WTC11 (cell line): ENCODE data around the gene CTBP1. TPM values are rescaled to one million over a fixed set of nuclear protein-coding genes. Genes with fewer than 3 reads are reported as not detected.

Experiments
- ATAC-seq: fragments of 200-7000 bp; cut with Tn5 transposase; 2 replicates; pipeline ENCODE4 v1.10.0; 2021; ENCODE audit warnings: mild to moderate bottlenecking, moderate library complexity
- CTCF ChIA-PET: fragments of 300-600 bp; sonication (Branson Sonifier 250); formaldehyde crosslinking; loops from one replicate; lab custom pipeline; 2021; ENCODE audit warnings: antibody characterized with exemption; lab: Charles Lee
- POLR2A ChIA-PET: fragments of 350-600 bp; sonication (Branson Sonifier 250); formaldehyde crosslinking; loops from one replicate; lab custom pipeline; 2021; ENCODE audit warnings: antibody characterized with exemption; lab: Charles Lee
- DNase-seq: peaks from one replicate; pipeline ENCODE4 v3.0.0; 2021; ENCODE audit warnings: low spot score
- H3K27ac Mint-ChIP-seq: 2 replicates; pipeline ENCODE4 v1.8.0; 2021; ENCODE audit warnings: mixed read lengths
- H3K27me3 Mint-ChIP-seq: 2 replicates; pipeline ENCODE4 v1.8.0; 2021; ENCODE audit warnings: low read depth, mild to moderate bottlenecking, moderate library complexity, mixed read lengths
- H3K36me3 Mint-ChIP-seq: 2 replicates; pipeline ENCODE4 v1.8.0; 2021; ENCODE audit warnings: mixed read lengths
- H3K4me1 Mint-ChIP-seq: 2 replicates; pipeline ENCODE4 v1.8.0; 2022; ENCODE audit warnings: mixed read lengths
- H3K4me3 Mint-ChIP-seq: 2 replicates; pipeline ENCODE4 v1.8.0; 2021; ENCODE audit warnings: mild to moderate bottlenecking, moderate library complexity, mixed read lengths
- H3K9me3 Mint-ChIP-seq: 2 replicates; pipeline ENCODE4 v1.8.0; 2021; ENCODE audit warnings: mixed read lengths
- ATF2 ChIP-seq: sonication (generic); formaldehyde crosslinking; IDR thresholded peaks from 2 replicates; pipeline ENCODE4 v1.8.1; 2022; ENCODE audit warnings: low read depth, missing genetic modification reagents, borderline replicate concordance
- CREB1 ChIP-seq: sonication (generic); formaldehyde crosslinking; IDR thresholded peaks from 2 replicates; pipeline ENCODE4 v1.8.0; 2023; ENCODE audit warnings: mild to moderate bottlenecking, missing genetic modification reagents
- ESRRA ChIP-seq: sonication (generic); formaldehyde crosslinking; IDR thresholded peaks from 2 replicates; pipeline ENCODE4 v1.8.1; 2022; ENCODE audit warnings: mild to moderate bottlenecking, missing genetic modification reagents, borderline replicate concordance
- FOXK1 ChIP-seq: sonication (generic); formaldehyde crosslinking; IDR thresholded peaks from 2 replicates; pipeline ENCODE4 v1.8.0; 2022; ENCODE audit warnings: mild to moderate bottlenecking, moderate library complexity, missing genetic modification reagents
- GABPB1 ChIP-seq: sonication (generic); formaldehyde crosslinking; IDR thresholded peaks from 2 replicates; pipeline ENCODE4 v1.8.1; 2023; ENCODE audit warnings: mild to moderate bottlenecking, missing genetic modification reagents
- GRHL2 ChIP-seq: fragments of 250-450 bp; sonication (Bioruptor Pico); IDR thresholded peaks from 2 replicates; pipeline ENCODE4 v1.8.0; 2022; ENCODE audit warnings: mild to moderate bottlenecking, moderate library complexity; ENCODE audit not compliant: insufficient replicate concordance, severe bottlenecking
- GTF2I ChIP-seq: fragments of 250-450 bp; sonication (Bioruptor Pico); conservative IDR thresholded peaks from 2 replicates; pipeline ENCODE4 v1.4.0; 2021; ENCODE audit warnings: mild to moderate bottlenecking
- HMGA2 ChIP-seq: fragments of 250-450 bp; sonication (Bioruptor Pico); IDR thresholded peaks from 2 replicates; pipeline ENCODE4 v1.4.0; 2021; ENCODE audit warnings: mild to moderate bottlenecking, moderate library complexity
- NFE2L1 ChIP-seq: sonication (generic); formaldehyde crosslinking; IDR thresholded peaks from 2 replicates; pipeline ENCODE4 v1.8.1; 2023; ENCODE audit warnings: missing genetic modification reagents
- NR1H2 ChIP-seq: sonication (generic); formaldehyde crosslinking; IDR thresholded peaks from 2 replicates; pipeline ENCODE4 v1.9.0; 2021; ENCODE audit warnings: mild to moderate bottlenecking, moderate library complexity, missing genetic modification reagents
- NR2C2 ChIP-seq: sonication (generic); formaldehyde crosslinking; IDR thresholded peaks from 2 replicates; pipeline ENCODE4 v1.8.0; 2022; ENCODE audit warnings: mild to moderate bottlenecking, missing genetic modification reagents
- RORB ChIP-seq: fragments of 250-450 bp; sonication (Bioruptor Pico); IDR thresholded peaks from 2 replicates; pipeline ENCODE4 v1.9.0; 2021; ENCODE audit warnings: mild to moderate bottlenecking
- SP1 ChIP-seq: sonication (generic); formaldehyde crosslinking; conservative IDR thresholded peaks from 2 replicates; pipeline ENCODE4 v1.8.1; 2022; ENCODE audit warnings: missing genetic modification reagents
- ZBTB21 ChIP-seq: sonication (generic); formaldehyde crosslinking; IDR thresholded peaks from 2 replicates; pipeline ENCODE4 v1.8.1; 2023; ENCODE audit warnings: mild to moderate bottlenecking, missing genetic modification reagents, borderline replicate concordance
- ZBTB43 ChIP-seq: sonication (generic); formaldehyde crosslinking; IDR thresholded peaks from 2 replicates; pipeline ENCODE4 v1.8.1; 2023; ENCODE audit warnings: mild to moderate bottlenecking, missing genetic modification reagents
- ZNF317 ChIP-seq: sonication (generic); formaldehyde crosslinking; IDR thresholded peaks from 2 replicates; pipeline ENCODE4 v1.8.1; 2023; ENCODE audit warnings: low read depth, mild to moderate bottlenecking, moderate library complexity, missing genetic modification reagents, borderline replicate concordance
- total RNA-seq: library from RNA; stranded (reverse); gene quantifications from 3 replicates; pipeline ENCODE4 v1.2.3, GENCODE V29; 2021
- TF ChIP-seq, protein P1 (sequence below): sonication (generic); formaldehyde crosslinking; IDR thresholded peaks from 2 replicates; pipeline ENCODE4 v1.8.1; 2022; ENCODE audit warnings: mild to moderate bottlenecking, missing genetic modification reagents, moderate library complexity, borderline replicate concordance
- TF ChIP-seq, protein P2 (sequence below): sonication (generic); formaldehyde crosslinking; IDR thresholded peaks from 2 replicates; pipeline ENCODE4 v1.8.1; 2023; ENCODE audit warnings: mild to moderate bottlenecking, missing genetic modification reagents, borderline replicate concordance
- TF ChIP-seq, protein P3 (sequence below): fragments of 250-450 bp; sonication (Bioruptor Pico); IDR thresholded peaks from 2 replicates; pipeline ENCODE4 v1.9.0; 2021; ENCODE audit warnings: mild to moderate bottlenecking, borderline replicate concordance
- TF ChIP-seq, protein P4 (sequence below): fragments of 200-600 bp; IDR thresholded peaks from 2 replicates; pipeline ENCODE4 v1.8.0; 2022; ENCODE audit warnings: antibody characterized with exemption

Gene CTBP1
- total RNA-seq, 1 experiment from 2014 or later, result 143 TPM

DNA sequence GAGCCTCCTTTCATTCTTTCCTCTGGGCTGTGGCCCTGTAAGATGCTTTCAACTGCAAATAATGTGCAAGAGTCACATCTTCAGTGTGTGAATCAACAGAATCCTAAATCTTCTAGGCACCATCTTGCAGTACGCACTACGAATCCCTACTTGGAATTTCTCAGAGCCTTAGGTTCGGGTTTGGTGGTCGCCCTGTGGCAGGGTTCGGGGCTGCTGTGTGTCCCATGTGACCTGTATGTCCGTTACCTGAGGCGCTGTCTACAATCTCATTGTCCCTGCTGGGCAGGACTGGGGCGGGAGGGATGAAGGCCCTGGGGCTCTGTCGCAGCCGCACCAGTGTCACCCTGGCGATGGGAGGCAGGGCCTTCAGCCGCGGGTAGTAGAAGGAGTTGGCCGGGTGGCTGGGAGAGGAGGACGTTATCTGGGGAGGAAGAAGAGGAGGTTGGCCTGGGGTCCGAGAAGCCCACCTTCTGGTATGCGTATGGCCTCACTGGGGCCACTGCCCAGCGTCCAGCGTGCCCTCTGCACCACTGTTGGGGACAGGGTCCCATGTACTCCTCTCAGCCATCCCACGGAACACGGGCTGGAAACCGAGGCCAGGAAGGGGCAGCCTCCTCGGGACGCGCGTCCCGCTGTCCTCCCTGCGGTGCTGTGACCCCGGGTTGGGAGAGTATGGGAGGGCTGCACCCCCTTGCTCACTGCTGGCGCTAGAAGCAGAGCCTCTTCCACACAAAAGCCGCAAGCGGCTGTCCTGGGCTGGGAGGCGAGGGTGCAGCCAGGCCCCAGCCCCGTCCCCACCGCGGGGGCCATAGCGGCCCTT is 78.6 kb downstream of the CTBP1 start:
- no peak for ATAC-seq
- Mint-ChIP-seq H3K27ac (no peak overlapping the region), H3K9me3 (no peaks in the 10 kb centered on the region)
- no peak for TF ChIP-seq CREB1 (CRISPR knock-in tag)
- TF ChIP-seq SP1 (CRISPR knock-in tag), result no peak
- no peak for TF ChIP-seq GTF2I (CRISPR knock-in tag)
- TF ChIP-seq ZNF317 (CRISPR knock-in tag), result no peak
- no peak for TF ChIP-seq ESRRA (CRISPR knock-in tag)
- TF ChIP-seq NR2C2 (CRISPR knock-in tag), result no peak
- TF ChIP-seq, protein P1, sequence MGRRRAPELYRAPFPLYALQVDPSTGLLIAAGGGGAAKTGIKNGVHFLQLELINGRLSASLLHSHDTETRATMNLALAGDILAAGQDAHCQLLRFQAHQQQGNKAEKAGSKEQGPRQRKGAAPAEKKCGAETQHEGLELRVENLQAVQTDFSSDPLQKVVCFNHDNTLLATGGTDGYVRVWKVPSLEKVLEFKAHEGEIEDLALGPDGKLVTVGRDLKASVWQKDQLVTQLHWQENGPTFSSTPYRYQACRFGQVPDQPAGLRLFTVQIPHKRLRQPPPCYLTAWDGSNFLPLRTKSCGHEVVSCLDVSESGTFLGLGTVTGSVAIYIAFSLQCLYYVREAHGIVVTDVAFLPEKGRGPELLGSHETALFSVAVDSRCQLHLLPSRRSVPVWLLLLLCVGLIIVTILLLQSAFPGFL (CRISPR knock-in tag), result no peak
- TF ChIP-seq, protein P2, sequence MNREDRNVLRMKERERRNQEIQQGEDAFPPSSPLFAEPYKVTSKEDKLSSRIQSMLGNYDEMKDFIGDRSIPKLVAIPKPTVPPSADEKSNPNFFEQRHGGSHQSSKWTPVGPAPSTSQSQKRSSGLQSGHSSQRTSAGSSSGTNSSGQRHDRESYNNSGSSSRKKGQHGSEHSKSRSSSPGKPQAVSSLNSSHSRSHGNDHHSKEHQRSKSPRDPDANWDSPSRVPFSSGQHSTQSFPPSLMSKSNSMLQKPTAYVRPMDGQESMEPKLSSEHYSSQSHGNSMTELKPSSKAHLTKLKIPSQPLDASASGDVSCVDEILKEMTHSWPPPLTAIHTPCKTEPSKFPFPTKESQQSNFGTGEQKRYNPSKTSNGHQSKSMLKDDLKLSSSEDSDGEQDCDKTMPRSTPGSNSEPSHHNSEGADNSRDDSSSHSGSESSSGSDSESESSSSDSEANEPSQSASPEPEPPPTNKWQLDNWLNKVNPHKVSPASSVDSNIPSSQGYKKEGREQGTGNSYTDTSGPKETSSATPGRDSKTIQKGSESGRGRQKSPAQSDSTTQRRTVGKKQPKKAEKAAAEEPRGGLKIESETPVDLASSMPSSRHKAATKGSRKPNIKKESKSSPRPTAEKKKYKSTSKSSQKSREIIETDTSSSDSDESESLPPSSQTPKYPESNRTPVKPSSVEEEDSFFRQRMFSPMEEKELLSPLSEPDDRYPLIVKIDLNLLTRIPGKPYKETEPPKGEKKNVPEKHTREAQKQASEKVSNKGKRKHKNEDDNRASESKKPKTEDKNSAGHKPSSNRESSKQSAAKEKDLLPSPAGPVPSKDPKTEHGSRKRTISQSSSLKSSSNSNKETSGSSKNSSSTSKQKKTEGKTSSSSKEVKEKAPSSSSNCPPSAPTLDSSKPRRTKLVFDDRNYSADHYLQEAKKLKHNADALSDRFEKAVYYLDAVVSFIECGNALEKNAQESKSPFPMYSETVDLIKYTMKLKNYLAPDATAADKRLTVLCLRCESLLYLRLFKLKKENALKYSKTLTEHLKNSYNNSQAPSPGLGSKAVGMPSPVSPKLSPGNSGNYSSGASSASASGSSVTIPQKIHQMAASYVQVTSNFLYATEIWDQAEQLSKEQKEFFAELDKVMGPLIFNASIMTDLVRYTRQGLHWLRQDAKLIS (CRISPR knock-in tag), result no peak
- no peak for TF ChIP-seq ZBTB21 (CRISPR knock-in tag)
- TF ChIP-seq GRHL2, result no peak
- no peak for TF ChIP-seq NFE2L1
- TF ChIP-seq, all 79 proteins: peak for 0
- Mint-ChIP-seq H3K4me1 (peaks cover 2% of the 10 kb centered on the region; the same call in 1 of the 2 replicates), H3K4me3 (peak overlapping the region; percentile 27), H3K36me3 (no peaks in the 10 kb centered on the region), H3K27me3 (peaks cover 85% of the 10 kb centered on the region)
- CTCF ChIA-PET, result interaction anchor here (1.0 to 1.9 kb wide), 2 partner anchors 39 to 116 kb away, joined by 5 to 6 read pairs; no protein-coding TSS in a partner anchor
- POLR2A ChIA-PET, result interaction anchor here (0.7 kb wide), 1 partner anchor 10 kb away, joined by 3 read pairs; no protein-coding TSS in a partner anchor
- no peak for DNase-seq

DNA sequence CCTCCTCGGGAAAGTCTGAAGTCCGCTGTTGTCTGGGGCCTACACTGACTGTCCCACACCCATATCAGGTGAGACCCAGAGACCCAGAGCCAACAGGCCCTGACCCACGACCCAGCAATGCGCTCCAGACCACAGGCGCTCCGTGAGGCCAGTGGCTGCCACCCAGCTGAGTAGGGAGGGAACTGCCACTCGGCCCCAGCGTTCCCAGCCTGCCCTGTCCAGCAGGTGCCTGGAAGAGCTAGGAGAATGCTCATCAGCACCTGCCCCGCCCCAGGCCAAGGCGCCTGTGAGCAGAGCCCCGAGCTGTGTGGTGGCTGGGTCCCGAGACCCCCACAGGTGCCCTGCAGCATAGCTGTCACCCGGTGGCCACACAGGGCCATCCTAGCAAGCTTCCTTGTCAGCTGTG is 79.2 kb downstream of the CTBP1 start:
- H3K27ac Mint-ChIP-seq, result no peak overlapping the region
- peaks cover 4% of the 10 kb centered on the region; the same call in 1 of the 2 replicates for H3K9me3 Mint-ChIP-seq
- peaks cover 87% of the 10 kb centered on the region for H3K27me3 Mint-ChIP-seq
- ATAC-seq (no peak), DNase-seq (no peak)
- POLR2A ChIA-PET, result no interaction called here
- no peaks in the 10 kb centered on the region for H3K36me3 Mint-ChIP-seq
- CTCF ChIA-PET, result no interaction called here
- H3K4me3 Mint-ChIP-seq, result no peak overlapping the region
- H3K4me1 Mint-ChIP-seq, result peaks cover 2% of the 10 kb centered on the region; the same call in 1 of the 2 replicates
- TF ChIP-seq FOXK1, result no peak
- no peak for TF ChIP-seq RORB (CRISPR knock-in tag)
- no peak for TF ChIP-seq ZBTB43 (CRISPR knock-in tag)
- no peak for TF ChIP-seq ZBTB21 (CRISPR knock-in tag)
- no peak for TF ChIP-seq HMGA2
- TF ChIP-seq GABPB1, result no peak
- no peak for TF ChIP-seq ZNF317 (CRISPR knock-in tag)
- TF ChIP-seq, protein P3, sequence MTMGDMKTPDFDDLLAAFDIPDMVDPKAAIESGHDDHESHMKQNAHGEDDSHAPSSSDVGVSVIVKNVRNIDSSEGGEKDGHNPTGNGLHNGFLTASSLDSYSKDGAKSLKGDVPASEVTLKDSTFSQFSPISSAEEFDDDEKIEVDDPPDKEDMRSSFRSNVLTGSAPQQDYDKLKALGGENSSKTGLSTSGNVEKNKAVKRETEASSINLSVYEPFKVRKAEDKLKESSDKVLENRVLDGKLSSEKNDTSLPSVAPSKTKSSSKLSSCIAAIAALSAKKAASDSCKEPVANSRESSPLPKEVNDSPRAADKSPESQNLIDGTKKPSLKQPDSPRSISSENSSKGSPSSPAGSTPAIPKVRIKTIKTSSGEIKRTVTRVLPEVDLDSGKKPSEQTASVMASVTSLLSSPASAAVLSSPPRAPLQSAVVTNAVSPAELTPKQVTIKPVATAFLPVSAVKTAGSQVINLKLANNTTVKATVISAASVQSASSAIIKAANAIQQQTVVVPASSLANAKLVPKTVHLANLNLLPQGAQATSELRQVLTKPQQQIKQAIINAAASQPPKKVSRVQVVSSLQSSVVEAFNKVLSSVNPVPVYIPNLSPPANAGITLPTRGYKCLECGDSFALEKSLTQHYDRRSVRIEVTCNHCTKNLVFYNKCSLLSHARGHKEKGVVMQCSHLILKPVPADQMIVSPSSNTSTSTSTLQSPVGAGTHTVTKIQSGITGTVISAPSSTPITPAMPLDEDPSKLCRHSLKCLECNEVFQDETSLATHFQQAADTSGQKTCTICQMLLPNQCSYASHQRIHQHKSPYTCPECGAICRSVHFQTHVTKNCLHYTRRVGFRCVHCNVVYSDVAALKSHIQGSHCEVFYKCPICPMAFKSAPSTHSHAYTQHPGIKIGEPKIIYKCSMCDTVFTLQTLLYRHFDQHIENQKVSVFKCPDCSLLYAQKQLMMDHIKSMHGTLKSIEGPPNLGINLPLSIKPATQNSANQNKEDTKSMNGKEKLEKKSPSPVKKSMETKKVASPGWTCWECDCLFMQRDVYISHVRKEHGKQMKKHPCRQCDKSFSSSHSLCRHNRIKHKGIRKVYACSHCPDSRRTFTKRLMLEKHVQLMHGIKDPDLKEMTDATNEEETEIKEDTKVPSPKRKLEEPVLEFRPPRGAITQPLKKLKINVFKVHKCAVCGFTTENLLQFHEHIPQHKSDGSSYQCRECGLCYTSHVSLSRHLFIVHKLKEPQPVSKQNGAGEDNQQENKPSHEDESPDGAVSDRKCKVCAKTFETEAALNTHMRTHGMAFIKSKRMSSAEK (CRISPR knock-in tag), result no peak
- no peak for TF ChIP-seq ATF2 (CRISPR knock-in tag)
- TF ChIP-seq NR1H2 (CRISPR knock-in tag), result no peak
- TF ChIP-seq, protein P4, sequence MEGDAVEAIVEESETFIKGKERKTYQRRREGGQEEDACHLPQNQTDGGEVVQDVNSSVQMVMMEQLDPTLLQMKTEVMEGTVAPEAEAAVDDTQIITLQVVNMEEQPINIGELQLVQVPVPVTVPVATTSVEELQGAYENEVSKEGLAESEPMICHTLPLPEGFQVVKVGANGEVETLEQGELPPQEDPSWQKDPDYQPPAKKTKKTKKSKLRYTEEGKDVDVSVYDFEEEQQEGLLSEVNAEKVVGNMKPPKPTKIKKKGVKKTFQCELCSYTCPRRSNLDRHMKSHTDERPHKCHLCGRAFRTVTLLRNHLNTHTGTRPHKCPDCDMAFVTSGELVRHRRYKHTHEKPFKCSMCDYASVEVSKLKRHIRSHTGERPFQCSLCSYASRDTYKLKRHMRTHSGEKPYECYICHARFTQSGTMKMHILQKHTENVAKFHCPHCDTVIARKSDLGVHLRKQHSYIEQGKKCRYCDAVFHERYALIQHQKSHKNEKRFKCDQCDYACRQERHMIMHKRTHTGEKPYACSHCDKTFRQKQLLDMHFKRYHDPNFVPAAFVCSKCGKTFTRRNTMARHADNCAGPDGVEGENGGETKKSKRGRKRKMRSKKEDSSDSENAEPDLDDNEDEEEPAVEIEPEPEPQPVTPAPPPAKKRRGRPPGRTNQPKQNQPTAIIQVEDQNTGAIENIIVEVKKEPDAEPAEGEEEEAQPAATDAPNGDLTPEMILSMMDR, result no peak
